Erythroblast (primary cell): Measurements from ENCODE around the gene PPM1D.

ENCODE experiments used
- GATA1 ChIP-seq: IDR thresholded peaks from 2 replicates; pipeline ENCODE4 v1.6.1; 2011; ENCODE audit warnings: low read depth, mild to moderate bottlenecking, control low read depth, low read length, moderate library complexity
- POLR2A ChIP-seq: IDR thresholded peaks from 2 replicates; pipeline ENCODE4 v1.6.1; 2011; ENCODE audit warnings: mild to moderate bottlenecking, low read length

GRCh38 chr17:60565233-60565632, 34.8 kb upstream of the PPM1D start:
- TF ChIP-seq POLR2A: no peak
- TF ChIP-seq GATA1: no peak
